ENCODE results near the gene MFN2.
A peak's percentile ranks its signal among the peaks of the same experiment; 100 is the strongest.
"Not testable (repeated sequence)": the region's sequence is repeated elsewhere in the genome, so short reads cannot be mapped to it uniquely, and the experiment has no call there.

Gene MFN2

DNA sequence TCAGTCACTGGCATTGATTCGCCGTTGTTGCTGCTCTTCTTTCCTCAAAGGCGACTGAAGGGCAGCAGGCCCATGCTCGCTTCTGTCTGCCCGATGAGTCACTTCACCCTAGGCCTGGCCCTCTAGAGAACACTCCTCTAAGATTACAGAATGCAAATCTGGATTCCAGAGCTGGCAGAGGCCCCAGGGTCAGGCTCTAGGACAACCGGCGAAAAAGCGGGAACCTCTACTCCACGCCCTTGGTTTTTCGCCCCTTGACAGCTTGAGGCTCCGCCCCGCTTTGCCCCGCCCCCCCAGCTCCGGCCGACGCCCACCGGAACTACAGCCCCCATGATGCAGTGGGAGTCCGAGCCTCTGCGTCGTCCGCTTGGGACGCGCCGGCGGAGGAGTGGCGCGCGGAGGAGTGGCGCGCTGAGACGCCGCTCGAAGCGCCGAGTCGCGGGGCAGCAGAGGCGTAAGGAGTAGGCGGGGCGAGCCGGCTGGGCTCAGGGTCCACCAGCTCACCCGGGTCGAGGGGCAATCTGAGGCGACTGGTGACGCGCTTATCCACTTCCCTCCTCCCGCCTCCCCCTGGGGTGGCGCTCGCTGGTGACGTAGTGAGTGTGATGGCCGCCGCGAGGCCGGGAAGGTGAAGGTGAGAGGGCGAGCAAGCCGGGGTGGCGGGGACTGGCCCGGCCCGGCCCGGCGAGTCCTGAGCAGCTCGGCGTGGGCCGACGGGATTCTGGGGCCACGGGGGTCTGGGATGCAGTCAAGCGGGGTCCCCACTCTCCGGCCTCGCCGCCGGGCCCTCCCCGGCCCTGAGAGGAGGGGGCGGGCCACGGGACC lies at the start of gene MFN2:
TSS of gene MFN2 (plus strand) at position 594 of the 825 bp plus-strand sequence. CDS start 8,725 bp downstream, outside the sequence.
- peak; percentile 91 for DNase-seq (ENCODE audit: low spot score)

DNA sequence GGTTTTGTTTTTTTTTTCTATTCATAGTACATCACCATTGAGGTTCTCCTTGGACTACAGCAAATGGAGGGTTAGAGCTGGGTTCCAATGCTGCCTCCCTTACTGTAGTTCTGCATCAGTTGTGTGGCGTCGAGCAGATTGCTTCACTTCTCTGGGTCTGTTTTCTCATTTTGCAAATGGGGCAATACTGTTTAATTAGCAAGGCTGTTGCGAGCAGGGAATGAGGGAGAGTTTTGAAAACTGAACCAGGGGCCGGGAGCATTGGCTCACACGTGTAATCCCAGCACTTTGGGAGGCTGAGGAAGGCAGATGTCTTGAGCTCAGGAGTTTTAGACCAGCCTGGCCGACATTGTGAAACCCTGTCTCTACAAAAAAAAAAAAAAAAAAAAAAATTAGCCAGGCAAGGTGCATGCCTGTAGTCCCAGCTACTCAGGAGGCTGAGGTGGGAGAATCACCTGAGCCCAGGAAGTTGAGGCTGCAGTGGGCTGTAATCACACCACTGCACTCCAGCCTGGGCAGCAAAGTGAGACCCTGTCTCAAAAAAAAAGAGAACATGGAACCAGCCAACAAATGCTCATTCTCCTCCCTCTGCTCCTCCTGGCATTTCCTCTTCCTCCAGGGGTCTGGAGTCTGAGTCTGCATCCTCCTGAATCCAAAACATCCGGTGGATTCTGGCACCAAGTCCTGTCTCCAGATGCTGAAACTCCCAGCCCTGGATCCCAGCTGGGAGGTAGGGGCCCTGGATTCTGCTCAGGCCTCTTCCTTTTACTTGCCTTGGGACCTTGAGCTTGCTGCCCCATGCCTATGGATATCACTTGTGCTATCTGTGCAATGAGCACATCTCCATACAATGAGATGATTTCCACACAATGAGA lies 49.4 kb upstream of the MFN2 start:
- no peak for DNase-seq (ENCODE audit: low spot score)

DNA sequence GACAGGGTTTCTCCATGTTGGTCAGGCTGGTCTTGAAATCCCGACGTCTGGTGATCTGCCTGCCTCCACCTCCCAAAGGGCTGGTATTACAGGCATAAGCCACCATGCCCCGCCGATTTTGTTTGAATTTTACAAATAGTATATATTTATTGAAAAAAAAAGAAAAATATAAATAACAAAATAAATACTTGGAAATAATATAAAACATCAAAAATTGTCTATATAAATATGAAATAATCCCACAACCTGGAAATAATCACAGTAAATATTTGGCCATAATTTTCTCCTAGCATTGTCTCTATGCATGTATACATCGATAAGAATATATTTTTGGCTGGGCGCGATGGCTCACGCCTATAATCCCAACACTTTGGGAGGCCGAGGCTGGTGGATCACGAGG lies 48.4 kb upstream of the MFN2 start:
- DNase-seq (ENCODE audit: low spot score) = no peak

DNA sequence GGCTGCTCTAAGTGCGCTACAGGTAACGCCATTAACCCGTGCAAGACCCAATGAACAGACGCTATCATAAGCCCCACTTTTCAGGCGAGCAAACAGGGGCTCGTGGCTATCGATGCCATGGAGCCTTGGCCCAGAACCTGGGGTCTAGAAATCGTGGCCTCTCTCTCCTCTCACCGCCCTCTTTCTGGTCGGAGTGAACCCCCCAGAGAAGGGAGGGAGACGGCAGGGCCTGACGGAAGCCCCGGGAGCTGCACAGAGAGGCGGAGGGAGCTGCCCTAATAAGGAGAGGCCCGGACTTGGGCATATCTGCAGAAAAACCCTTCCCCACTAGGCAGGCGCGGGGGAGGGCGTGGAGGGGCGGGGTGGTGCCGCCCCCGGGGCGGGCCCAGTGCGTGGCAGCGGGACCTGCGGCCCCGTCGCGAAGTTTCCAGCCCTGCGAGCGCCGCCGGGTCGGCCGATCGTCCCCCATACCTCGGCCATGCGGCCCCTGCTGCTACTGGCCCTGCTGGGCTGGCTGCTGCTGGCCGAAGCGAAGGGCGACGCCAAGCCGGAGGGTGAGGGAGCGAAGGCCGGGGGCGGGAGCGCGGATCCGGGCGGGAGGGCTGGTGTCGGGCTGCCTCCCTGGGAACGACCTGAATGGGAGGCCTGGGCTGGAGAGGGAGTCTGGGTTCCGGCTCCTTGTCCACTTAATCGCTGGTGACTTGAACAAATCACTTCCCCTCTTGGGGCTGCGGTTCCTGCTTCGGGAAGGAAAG lies 45.8 kb upstream of the MFN2 start, which contains the start of gene PLOD1:
TSS of gene PLOD1 (plus strand) at position 416 of the 755 bp plus-strand sequence. CDS start at position 479, 63 bp downstream.
- DNase-seq (ENCODE audit: low spot score) = peak; percentile 89

DNA sequence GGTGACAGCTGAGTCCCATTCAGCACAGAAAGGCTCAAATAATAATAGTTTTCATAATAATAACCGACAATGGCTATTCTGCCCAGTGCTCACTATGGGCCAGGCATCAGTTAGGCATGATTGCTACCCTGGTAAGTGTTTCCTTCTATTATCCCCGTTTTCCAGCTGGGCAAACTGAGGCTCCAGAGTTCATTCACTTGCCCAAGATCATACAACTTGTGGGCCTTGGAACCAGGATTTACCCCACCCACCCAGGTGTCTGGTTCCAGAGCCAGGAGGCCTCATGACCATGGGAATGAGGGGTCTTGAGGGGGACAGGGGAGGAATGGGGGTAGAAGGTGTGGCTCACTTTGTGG lies 45.2 kb upstream of the MFN2 start:
- DNase-seq (ENCODE audit: low spot score) = no peak

DNA sequence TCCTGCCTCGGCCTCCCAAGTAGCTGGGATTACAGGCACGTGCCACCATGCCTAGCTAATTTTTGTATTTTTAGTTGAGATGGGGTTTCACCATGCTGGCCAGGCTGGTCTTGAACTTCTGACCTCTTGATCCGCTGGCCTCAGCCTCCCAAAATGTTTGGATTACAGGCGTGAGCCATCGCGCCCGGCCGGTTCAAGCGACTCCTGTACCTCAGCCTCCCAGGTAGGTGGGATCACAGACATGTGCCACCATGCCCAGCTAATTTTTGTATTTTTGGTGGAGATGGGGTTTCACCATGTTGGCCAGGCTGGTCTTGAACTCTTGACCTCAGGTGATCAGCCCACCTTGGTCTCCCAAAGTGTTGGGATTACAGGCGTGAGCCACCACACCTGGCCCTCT lies 44.5 kb upstream of the MFN2 start:
- DNase-seq (ENCODE audit: low spot score) = not testable (repeated sequence)

DNA sequence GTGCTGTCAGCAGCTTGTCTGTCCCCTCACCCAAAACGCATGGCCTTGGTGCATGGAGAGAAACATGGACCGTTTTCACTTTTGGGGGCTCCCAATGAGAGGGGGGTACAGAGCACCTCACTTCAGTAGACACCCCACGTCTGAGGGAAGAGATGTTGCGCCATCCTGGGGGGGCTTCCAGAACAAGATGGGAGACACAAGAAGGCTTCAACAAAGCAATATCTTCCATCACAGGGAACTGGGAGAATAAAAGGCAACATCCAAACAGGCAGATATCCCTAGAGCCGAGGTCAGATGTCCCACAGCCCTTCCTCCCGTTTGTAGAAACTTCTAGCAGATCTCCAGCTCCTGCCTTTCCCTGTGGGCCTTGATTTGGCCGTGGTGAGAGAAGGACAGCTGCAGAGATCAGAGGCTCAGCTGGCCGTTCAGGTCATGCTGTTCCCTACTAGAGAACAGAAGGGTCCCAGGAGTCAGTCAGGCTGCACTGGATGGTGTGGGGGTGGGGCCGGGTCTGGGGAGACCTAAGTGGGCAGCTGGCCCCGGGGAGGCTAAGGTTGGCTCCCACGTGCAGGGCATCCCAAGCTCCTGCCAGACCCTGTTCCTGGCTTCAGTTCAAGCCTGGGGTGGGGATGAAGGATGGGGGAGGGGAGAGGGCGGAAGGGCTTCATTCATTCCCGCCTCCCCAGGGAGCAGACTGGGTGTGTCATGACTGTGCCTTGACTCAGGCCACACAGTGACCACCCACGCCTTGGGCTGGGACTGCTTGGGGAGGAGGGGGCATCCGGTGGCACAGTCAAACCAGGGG lies 41.3 kb upstream of the MFN2 start:
- no peak for DNase-seq (ENCODE audit: low spot score)

DNA sequence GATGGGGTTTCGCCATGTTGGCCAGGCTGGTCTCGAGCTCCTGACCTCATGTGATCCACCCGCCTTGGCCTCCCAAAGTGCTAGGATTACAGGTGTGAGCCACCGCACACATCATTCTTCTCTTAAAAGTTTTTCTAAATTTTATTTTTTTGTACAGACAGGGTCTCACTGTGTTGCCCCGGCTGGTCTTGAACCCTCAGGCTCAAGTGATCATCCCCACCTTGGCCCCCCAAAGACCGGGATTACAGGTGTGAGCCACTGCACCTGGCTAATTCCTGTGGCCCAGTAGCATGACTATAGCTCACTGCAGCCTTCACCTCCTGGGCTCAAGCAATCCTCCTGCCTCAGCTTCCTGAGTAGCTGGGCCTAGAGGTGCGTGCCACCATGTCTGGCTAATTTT lies 40.5 kb upstream of the MFN2 start:
- not testable (repeated sequence) for DNase-seq (ENCODE audit: low spot score)

DNA sequence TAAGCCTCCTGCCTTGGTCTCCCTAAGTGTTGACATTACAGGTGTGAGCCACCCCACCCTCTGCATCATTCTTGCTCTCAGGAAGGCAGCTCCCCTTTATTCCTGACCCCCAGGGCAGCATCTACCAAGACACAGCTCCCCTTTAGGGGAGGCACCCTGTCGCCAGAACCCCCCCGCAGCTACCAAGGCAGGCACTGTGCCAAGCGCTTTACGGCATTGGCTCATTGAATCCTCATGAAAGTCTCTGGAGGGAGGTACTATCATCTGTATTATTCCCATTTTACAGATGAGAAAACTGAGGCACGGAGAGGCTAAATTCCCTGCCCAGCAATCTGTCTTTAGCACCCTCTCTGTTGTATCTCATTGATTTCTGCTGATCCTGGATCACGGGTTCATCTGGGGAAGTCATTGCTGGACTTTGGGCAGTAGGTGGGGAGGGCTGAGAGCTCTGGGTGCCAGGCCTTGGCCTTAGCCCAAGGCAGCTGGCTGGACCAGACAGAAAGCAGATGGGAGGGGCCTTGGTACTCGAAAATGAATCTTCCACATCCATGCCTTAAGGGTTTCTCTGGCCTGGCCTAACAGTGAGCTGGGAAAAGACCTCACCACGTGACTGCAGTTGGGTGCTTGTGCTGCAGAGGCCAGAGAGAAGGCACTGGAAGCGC lies 39.9 kb upstream of the MFN2 start:
- DNase-seq (ENCODE audit: low spot score) = no peak

DNA sequence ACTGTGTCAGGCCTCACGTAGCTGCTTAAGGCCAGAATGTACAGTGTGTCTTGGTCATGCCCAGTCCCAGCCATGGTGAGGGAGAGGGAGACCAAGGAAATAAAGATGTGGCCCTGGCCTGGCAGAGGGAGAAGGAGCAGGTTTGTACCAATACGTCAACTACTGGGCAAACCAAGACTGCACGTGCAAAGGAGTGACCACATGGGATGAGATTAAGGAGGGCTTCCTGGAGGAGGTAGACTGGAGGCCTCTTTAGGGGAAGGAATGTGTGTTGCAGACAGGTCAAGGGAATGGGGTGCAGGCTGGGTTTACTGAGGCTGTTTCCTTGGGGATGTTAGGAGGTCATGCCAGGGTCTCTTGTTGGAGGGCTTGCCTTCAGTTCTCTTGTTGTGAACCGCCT lies 38.0 kb upstream of the MFN2 start:
- DNase-seq (ENCODE audit: low spot score) = no peak

DNA sequence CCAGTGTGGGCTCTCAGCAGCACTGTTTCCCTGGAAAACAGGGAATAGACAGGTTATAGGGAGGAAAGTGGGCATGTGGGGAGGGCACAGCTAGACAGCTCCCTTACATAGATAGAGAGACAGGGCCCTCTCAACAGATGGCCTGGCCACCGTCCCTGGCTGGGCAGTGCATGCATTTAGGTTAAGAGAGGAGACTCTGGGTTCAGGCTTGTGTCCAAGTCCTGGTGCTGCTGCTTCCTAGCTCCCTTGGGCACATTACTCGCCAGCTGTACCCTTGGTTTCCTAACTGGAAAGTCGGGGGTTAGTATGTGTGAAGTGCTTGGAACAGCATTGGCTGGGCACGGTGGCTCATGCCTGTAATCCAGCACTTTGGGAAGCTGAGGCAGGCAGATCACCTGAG lies 36.6 kb upstream of the MFN2 start:
- no peak for DNase-seq (ENCODE audit: low spot score)

DNA sequence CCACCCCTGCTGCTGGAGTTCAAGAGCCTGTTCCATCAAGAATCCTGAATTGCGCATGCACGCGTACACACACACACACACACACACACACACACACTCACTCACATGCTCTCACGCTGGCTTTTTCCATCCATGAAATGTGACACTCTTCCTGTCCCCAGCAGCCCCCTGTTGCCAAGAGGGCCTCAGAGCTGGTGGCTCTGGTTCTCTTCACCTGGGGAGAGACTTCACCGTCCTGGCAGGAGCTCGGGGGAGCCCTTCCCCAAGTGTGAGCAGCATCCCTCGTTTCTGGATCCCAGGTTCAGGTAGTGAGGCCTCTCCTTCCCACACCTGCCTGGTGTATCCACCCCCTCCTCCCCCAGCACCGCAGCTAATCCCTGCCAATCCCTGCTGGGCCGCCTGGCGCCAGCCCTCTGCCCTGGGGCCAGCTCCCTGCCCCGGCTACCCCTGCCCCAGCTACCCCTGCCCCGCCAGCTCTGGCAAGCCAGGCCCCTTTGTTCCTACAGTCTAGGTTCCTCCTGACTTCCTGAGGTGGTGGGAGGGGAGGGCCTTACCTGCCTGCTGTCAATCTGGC lies 35.8 kb upstream of the MFN2 start:
- DNase-seq (ENCODE audit: low spot score) = no peak

DNA sequence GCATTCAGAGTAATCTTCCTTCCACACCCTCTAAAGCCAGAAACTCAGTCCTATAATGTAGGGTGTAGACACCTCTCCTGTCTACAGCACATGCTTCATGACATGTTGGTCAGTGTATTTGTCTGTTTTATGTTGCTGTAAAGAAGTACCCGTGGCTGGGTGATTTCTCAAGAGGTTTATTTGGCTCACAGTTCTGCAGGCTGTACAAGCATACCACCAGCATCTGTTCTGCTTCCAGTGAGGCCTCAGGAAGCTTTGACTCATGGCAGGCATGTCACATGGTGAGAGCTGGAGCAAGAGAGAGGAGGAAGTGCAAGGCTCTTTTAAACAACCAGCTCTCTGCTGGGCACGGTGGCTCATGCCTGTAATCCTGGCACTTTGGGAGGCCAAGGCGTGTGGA lies 33.6 kb upstream of the MFN2 start:
- DNase-seq (ENCODE audit: low spot score) = no peak

DNA sequence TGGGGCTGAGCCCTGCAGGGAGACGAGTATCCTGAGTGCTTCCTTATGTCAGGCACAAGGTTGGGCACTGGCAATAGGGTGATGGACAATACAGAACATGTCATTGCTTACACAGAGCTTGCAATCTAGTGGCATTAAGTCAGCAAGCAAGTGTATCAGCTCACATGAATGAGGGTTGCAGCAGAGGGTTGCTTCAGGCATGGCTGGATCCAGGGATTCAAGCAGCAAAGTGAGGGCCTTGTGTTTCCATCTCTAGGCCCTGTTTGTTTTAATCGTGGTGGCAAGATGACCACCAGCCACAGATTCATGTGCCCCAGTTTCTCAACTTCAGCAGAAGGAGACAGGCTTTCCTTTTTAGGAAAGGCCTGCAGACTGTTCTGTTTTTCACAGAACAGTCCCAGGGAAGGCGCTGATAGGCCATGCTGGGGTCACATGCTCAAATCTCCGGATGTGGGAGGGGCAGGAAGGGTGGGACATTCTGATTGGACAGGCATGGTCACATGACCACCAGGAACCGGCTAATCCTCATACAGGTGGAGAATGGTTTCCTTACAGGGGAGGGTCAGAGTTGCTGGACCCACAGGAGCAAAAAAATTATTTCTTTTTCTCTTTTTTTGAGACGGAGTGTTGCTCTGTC lies 31.3 kb upstream of the MFN2 start:
- no peak for DNase-seq (ENCODE audit: low spot score)

DNA sequence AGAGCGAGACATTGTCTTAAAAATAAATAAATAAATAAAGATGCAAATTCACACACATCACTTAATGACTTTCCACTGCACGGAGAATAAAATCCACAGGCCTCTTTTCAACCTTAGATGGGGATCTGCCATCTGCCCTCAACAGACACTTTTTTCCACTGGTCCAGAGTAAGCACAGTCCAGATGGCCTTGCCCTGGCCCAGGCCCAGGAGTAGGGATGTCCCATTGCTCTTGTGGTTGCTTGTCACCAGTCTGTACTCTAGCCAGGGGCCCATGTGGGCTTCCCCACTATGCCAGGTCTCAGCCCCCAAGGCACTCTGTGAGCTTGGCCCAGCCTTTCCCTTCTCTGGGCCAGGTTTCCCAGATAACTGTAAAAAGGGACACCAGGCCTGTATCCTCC lies 28.3 kb upstream of the MFN2 start:
- no peak for DNase-seq (ENCODE audit: low spot score)

DNA sequence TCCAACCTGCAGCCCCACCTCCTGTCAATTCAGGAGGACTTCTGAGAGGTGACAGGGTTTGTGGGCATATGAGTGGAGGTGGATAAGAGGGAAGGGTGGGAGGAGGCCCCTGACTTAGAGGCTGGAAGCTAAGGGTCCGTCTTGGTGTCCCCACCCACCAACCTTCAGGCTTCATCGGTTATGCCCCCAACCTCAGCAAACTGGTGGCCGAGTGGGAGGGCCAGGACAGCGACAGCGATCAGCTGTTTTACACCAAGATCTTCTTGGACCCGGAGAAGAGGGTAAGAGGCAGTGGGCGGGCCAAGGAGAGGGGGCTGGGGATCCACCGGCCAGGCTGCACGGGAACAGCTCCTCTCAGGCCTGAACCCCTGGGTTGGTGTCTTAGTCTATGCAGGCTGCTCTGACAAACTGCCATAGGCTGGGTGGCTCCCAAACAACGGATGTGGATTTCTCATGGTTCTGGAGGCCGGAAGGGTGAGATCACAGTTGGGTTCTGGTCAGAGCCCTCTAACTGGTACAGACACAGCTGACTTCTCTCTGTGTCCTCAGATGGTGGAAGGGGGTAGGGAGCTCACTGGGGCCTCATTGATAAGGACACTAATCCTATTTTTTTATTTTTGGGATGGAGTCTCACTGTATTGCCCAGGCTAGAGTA lies 27.7 kb upstream of the MFN2 start:
- DNase-seq (ENCODE audit: low spot score) = peak; percentile 12

DNA sequence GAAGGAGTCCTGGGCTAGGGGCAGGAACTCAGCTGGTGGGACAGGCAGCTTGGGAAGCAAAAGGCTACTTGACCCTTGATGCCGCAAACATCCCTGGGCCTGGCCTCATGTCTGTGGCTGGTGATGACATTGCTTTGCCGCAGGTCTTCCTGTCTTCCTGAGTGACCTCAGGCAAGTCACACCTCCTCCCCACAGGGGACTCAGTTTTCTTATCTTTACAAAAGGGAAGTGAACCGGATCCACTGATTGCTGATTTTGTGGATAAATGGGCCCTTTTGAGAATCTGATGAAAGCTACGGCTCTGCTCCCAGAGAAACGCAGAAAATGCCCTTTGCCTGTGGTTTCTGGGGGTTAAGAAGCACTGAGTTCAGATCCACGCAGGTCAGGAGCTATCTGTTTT lies 25.0 kb upstream of the MFN2 start:
- no peak for DNase-seq (ENCODE audit: low spot score)

DNA sequence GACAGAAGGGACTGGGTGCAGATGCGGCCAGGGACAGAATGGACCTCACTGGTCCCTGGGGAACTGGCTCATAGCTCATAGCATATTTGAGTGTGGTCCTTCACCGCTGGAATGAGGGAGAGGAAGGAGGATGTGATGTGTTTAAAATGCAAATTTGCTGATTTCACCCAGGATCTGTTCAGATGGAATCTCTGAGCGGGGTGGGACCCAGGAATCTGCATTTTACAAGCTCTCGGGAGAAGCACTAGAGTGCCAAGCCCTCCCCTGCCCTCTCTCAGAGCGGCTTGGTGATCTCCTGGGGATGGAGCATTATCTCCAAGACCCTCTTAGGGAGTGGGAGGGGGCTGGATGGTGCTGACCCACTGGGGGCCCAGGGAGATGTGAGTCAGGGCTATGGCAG lies 22.8 kb upstream of the MFN2 start:
- DNase-seq (ENCODE audit: low spot score) = no peak

DNA sequence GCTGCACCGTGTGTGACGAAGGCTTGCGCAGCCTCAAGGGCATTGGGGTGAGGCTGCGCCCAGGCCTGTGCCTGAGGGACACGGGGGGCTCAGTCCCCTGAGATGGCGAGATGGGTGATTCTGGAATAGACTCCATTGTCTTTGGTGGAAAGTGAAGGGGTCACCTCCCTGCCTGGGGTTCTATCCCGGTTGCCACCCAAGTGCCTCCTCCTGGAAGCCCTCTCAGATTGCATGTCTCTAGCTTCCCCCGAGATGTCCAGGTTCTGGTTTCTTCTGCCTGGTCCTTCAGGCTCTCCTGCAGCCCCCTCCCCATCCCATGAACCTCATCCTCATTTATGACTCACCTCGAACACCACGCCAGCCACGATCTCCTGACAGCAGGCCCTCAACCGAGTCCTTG lies 22.3 kb upstream of the MFN2 start:
- no peak for DNase-seq (ENCODE audit: low spot score)

DNA sequence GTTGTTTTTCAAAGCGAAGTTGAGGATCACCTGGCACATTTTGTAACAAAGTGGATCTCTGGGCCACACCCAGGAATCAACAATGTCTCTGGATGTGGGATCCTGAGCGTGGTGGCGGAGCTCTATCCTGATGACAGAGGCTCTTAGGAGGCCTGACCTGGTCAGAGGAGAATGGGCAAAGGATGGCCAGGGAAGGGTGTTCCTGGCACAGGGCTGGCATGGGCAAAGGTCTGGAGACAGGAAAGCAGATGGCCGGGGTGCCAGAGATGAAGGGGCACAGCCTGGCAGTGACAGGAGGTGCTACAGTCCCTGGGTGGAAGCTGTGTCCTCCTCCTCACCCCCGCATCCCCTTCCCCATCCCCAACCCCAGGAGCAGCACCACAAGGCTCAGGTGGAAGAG lies 20.0 kb upstream of the MFN2 start:
- DNase-seq (ENCODE audit: low spot score) = no peak
